Esophagus muscularis mucosa (tissue), 4 donors: Measurements from ENCODE around the gene FFAR3. TPM values are rescaled to one million over a fixed set of nuclear protein-coding genes. Genes with fewer than 3 reads are reported as not detected.

ENCODE experiments used
- DNase-seq: peaks from one replicate; pipeline ENCODE4 v3.0.0-alpha.2; 2017; ENCODE audit errors: extremely low spot score
- H3K27ac ChIP-seq, 4 donors: fragments of 200-600 bp; sonication (generic); replicated peaks in 1 of 4; 1 replicate in 3 of 4; 2 replicates in 1 of 4; pipeline ENCODE4 v1.5.1; 2016 to 2019; ENCODE audit warnings: mild to moderate bottlenecking in 1 of 4
- H3K27me3 ChIP-seq, 4 donors: fragments of 200-600 bp; sonication (generic); one replicate each; pipeline versions ENCODE4 v1.5.1 to v1.6.0; 2016 to 2019
- H3K36me3 ChIP-seq, 4 donors: fragments of 200-600 bp; sonication (generic); one replicate each; pipeline ENCODE4 v1.5.1; 2016 to 2019
- H3K4me1 ChIP-seq, 4 donors: fragments of 200-600 bp; sonication (generic); one replicate each; pipeline ENCODE4 v1.5.1; 2016 to 2019
- H3K4me3 ChIP-seq, 4 donors: fragments of 200-600 bp; sonication (generic); 1 replicate in 2 of 4; 2 replicates in 2 of 4; pipeline ENCODE4 v1.5.1; 2016 to 2019; ENCODE audit warnings: mild to moderate bottlenecking in 4 of 4, moderate library complexity in 1 of 4
- H3K9me3 ChIP-seq, 4 donors: fragments of 200-600 bp; sonication (generic); 1 replicate in 3 of 4; 2 replicates in 1 of 4; pipeline ENCODE4 v1.5.1; 2016 to 2019
- EP300 ChIP-seq: sonication (generic); formaldehyde crosslinking; IDR thresholded peaks from one replicate; pipeline ENCODE4 v1.6.1; 2017; ENCODE audit warnings: antibody characterized with exemption
- POLR2A ChIP-seq: fragments of 450-650 bp; IDR thresholded peaks from one replicate; pipeline ENCODE4 v1.6.1; 2017; ENCODE audit warnings: antibody characterized with exemption, moderate library complexity, mild to moderate bottlenecking, low read depth
- POLR2AphosphoS5 ChIP-seq, 2 donors: sonication (generic); formaldehyde crosslinking; IDR thresholded peaks; one replicate each; pipeline ENCODE4 v1.6.1; 2017; ENCODE audit warnings: antibody characterized with exemption in 2 of 2
- WGBS: methylation state at CpG from one replicate; pipeline ENCODE4 v1.1.5; 2018; 5-methylcytosine and 5-hydroxymethylcytosine counted together
- intact Hi-C: fragments of 100-400 bp; cut with DNase I; formaldehyde crosslinking; loops from one replicate; pipeline ENCODE4 v1.15.1; 2023
- total RNA-seq, 4 donors: library from RNA; depleted of rRNA; stranded (reverse); fragments of >200 nt; gene quantifications; one replicate each; pipeline versions ENCODE4 v1.1.0 to v1.2.1, GENCODE V29; 2016
- TF ChIP-seq, protein P1 (sequence below), 3 experiments: fragments of 200-600 bp in 2 of 3; fragments of 450-650 bp in 1 of 3; sonication (generic) in 2 of 3; IDR thresholded peaks; one replicate each; pipeline ENCODE4 v1.5.1; 2017 to 2019; ENCODE audit warnings: antibody characterized with exemption in 3 of 3, mild to moderate bottlenecking in 2 of 3, moderate library complexity in 1 of 3

Gene FFAR3
- total RNA-seq, 4 donors from 2014 or later, result 0.17 to 2.3 TPM; not detected in 2

DNA sequence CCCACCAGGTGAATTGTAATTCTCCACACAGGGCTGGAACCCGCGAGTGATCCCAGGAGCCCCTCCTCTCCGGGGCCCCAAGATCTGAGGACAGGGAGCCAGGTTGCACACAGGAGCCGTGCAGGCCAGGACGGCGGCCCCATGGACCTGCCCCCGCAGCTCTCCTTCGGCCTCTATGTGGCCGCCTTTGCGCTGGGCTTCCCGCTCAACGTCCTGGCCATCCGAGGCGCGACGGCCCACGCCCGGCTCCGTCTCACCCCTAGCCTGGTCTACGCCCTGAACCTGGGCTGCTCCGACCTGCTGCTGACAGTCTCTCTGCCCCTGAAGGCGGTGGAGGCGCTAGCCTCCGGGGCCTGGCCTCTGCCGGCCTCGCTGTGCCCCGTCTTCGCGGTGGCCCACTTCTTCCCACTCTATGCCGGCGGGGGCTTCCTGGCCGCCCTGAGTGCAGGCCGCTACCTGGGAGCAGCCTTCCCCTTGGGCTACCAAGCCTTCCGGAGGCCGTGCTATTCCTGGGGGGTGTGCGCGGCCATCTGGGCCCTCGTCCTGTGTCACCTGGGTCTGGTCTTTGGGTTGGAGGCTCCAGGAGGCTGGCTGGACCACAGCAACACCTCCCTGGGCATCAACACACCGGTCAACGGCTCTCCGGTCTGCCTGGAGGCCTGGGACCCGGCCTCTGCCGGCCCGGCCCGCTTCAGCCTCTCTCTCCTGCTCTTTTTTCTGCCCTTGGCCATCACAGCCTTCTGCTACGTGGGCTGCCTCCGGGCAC is 6.7 kb upstream of the FFAR3 start:
- whole genome bisulfite sequencing, result 93% methylated on average over 17 of the region's 47 CpGs
- TF ChIP-seq EP300, result no peak
- TF ChIP-seq POLR2AphosphoS5 (IDR thresholded peaks at IDR 0.05), result no peak
- no peak for TF ChIP-seq POLR2A
- TF ChIP-seq, protein P1, sequence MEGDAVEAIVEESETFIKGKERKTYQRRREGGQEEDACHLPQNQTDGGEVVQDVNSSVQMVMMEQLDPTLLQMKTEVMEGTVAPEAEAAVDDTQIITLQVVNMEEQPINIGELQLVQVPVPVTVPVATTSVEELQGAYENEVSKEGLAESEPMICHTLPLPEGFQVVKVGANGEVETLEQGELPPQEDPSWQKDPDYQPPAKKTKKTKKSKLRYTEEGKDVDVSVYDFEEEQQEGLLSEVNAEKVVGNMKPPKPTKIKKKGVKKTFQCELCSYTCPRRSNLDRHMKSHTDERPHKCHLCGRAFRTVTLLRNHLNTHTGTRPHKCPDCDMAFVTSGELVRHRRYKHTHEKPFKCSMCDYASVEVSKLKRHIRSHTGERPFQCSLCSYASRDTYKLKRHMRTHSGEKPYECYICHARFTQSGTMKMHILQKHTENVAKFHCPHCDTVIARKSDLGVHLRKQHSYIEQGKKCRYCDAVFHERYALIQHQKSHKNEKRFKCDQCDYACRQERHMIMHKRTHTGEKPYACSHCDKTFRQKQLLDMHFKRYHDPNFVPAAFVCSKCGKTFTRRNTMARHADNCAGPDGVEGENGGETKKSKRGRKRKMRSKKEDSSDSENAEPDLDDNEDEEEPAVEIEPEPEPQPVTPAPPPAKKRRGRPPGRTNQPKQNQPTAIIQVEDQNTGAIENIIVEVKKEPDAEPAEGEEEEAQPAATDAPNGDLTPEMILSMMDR (IDR thresholded peaks at IDR 0.05), result no peak
- intact Hi-C loops, result loop anchor here (5.0 kb wide), 1 partner anchor 141 kb away; the partner anchor contains the start of gene KRTDAP
- H3K27ac ChIP-seq, result no peak overlapping the region
- no peak for DNase-seq
- peaks cover 0 to 69% (median 0%) of the 10 kb centered on the region in 4 donors for H3K27me3 ChIP-seq
- no peaks in the 10 kb centered on the region for H3K9me3 ChIP-seq
- peaks cover 0 to 3% (median 0%) of the 10 kb centered on the region in 4 donors for H3K4me1 ChIP-seq
- H3K36me3 ChIP-seq, result no peaks in the 10 kb centered on the region
- H3K4me3 ChIP-seq, result no peak overlapping the region

DNA sequence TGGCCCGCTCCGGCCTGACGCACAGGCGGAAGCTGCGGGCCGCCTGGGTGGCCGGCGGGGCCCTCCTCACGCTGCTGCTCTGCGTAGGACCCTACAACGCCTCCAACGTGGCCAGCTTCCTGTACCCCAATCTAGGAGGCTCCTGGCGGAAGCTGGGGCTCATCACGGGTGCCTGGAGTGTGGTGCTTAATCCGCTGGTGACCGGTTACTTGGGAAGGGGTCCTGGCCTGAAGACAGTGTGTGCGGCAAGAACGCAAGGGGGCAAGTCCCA is 6.1 kb upstream of the FFAR3 start:
- no peaks in the 10 kb centered on the region for H3K9me3 ChIP-seq
- no peak overlapping the region for H3K4me3 ChIP-seq
- 81% methylated on average over 10 of the region's 18 CpGs for WGBS
- peaks cover 0 to 3% (median 0%) of the 10 kb centered on the region in 4 donors for H3K4me1 ChIP-seq
- intact Hi-C loops, result loop anchor here (5.0 kb wide), 1 partner anchor 140 kb away; the partner anchor contains the start of gene KRTDAP
- no peaks in the 10 kb centered on the region for H3K36me3 ChIP-seq
- DNase-seq, result no peak
- no peak overlapping the region for H3K27ac ChIP-seq
- peaks cover 0 to 64% (median 0%) of the 10 kb centered on the region in 4 donors for H3K27me3 ChIP-seq
- TF ChIP-seq POLR2A (no peak), POLR2AphosphoS5 (IDR thresholded peaks at IDR 0.05) (no peak), EP300 (no peak)
- TF ChIP-seq, protein P1 (IDR thresholded peaks at IDR 0.05), result no peak

DNA sequence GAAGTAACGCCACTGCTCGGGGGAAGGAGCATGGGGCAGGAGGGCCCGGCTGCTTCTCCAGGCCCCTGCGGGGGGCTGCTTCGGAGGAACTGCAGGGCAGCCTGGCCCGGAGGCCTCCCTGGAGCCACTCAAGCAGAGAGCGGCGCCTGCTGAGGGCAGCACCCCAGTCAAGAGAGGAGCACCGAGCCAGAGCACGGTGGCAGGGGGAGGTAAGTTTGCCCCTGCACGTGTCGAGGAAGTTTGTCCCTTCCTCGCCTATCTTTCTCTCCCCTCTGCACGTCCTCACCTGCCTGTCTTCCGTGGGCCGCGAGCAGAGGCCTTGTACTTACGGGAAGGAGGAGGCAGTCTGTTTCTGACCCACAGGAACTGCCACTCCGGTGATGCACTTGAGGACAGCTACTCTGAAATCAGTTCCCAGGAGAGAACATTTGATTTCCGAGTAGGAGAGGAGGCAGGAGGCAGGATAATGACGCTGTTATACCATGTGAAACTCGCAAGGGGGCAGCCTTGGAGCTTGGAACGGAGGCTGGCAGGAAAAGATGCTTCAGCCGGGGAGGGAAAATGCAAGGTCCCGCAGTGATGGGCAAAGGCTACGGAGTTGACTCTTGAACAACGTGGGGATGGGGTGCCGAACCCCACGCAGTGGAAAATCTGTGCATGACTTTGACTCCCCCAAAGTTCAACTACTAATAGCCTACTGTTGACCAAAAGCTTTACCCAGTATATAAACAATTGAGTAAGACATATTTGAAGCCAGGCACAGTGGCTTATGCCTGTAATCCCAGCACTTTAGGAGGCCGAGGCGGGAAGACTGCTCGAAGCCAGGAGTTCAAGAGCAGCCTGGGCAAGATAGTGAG is 5.6 kb upstream of the FFAR3 start:
- Histone ChIP-seq H3K4me1 (peaks cover 0 to 3% (median 0%) of the 10 kb centered on the region in 4 donors), H3K4me3 (no peak overlapping the region), H3K27ac (no peak overlapping the region), H3K9me3 (no peaks in the 10 kb centered on the region), H3K36me3 (no peaks in the 10 kb centered on the region), H3K27me3 (peaks cover 0 to 67% (median 0%) of the 10 kb centered on the region in 4 donors)
- intact Hi-C loops, result loop anchor here (5.0 kb wide), 1 partner anchor 140 kb away; the partner anchor contains the start of gene KRTDAP
- DNase-seq, result no peak
- WGBS, result 37% methylated on average over 26 of the region's 32 CpGs
- TF ChIP-seq, protein P1 (IDR thresholded peaks at IDR 0.05), result peak; percentile 44 to 64 (median 55)
- TF ChIP-seq EP300, result no peak

DNA sequence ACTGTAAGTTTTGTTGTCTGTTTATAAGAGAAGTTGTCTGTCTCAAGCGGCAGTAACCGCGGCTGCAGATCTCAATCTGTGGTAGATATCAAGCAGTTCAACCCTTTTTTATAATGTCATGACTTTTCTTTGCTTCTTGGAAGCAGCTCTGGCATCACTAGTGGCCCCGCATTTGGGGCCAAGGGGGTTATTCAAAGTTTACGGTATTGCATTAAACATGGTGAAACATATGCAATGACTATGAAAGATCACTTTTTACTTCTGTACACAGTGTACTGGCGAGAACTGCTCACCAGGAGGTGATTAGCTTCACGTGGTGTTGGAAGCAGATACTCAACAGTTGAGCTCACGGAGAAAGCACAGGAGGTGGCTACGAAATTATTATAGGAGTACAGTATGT is 4.6 kb upstream of the FFAR3 start:
- no peak overlapping the region for H3K4me3 ChIP-seq
- peaks cover 0 to 3% (median 0%) of the 10 kb centered on the region in 4 donors for H3K4me1 ChIP-seq
- no peak overlapping the region for H3K27ac ChIP-seq
- intact Hi-C loops, result loop anchor here (5.0 kb wide), 1 partner anchor 139 kb away; the partner anchor contains the start of gene KRTDAP
- no peak for DNase-seq
- H3K27me3 ChIP-seq, result peaks cover 0 to 73% (median 0%) of the 10 kb centered on the region in 4 donors
- TF ChIP-seq, protein P1 (IDR thresholded peaks at IDR 0.05), result no peak
- H3K9me3 ChIP-seq, result no peaks in the 10 kb centered on the region
- no peaks in the 10 kb centered on the region for H3K36me3 ChIP-seq
- WGBS, result 70% methylated on average over 9 of the region's 9 CpGs
